Right lobe of liver (tissue), 4 donors: Measurements from ENCODE around the gene LONRF2.

ENCODE experiments used
- POLR2A ChIP-seq: fragments of 450-650 bp; IDR thresholded peaks from one replicate; pipeline ENCODE4 v1.6.1; 2017; ENCODE audit warnings: antibody characterized with exemption, mild to moderate bottlenecking
- TF ChIP-seq, protein P1 (sequence below), 4 donors: fragments of 200-600 bp in 3 of 4; fragments of 450-650 bp in 1 of 4; IDR thresholded peaks; one replicate each; pipeline versions ENCODE4 v1.5.1 to v1.8.0; 2016 to 2022; ENCODE audit warnings: antibody characterized with exemption in 4 of 4, mild to moderate bottlenecking in 2 of 4
- donor health status: DM: no; HTN: no; CAD: no.
- donor health status: DM: no; HTN: no; CAD: no.
- donor health status: DM: no; HTN: yes; CAD: no.

DNA sequence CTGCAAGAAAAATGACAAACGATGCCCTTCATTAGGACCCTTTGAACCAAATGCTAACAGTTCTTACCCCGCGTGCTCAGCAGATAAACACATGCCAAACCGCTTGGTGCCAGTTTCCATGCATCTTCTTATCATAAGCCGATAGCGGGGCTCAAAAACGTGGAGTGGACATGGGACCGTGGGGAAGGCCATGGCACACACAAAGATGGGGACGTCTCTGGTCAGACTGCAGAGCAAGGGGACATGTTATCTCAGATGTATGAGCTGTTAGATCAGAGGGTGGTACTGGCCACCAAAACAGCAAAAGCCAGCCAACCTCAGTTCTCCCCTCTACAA, 28.2 kb downstream of the LONRF2 start:
- TF ChIP-seq, protein P1, sequence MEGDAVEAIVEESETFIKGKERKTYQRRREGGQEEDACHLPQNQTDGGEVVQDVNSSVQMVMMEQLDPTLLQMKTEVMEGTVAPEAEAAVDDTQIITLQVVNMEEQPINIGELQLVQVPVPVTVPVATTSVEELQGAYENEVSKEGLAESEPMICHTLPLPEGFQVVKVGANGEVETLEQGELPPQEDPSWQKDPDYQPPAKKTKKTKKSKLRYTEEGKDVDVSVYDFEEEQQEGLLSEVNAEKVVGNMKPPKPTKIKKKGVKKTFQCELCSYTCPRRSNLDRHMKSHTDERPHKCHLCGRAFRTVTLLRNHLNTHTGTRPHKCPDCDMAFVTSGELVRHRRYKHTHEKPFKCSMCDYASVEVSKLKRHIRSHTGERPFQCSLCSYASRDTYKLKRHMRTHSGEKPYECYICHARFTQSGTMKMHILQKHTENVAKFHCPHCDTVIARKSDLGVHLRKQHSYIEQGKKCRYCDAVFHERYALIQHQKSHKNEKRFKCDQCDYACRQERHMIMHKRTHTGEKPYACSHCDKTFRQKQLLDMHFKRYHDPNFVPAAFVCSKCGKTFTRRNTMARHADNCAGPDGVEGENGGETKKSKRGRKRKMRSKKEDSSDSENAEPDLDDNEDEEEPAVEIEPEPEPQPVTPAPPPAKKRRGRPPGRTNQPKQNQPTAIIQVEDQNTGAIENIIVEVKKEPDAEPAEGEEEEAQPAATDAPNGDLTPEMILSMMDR (IDR thresholded peaks at IDR 0.05) = no peak
- no peak for TF ChIP-seq POLR2A
